CD14-positive monocyte (primary cell): ENCODE results near the gene SYTL3. TPM values are rescaled to one million over a fixed set of nuclear protein-coding genes. Genes with fewer than 3 reads are reported as not detected.
A peak's percentile ranks its signal among the peaks of the same experiment; 100 is the strongest.

Source experiments
- DNase-seq, 3 donors: peaks; one replicate each; pipeline ENCODE4 v3.0.0-alpha.2; 2011 to 2022
- H2AFZ ChIP-seq: 2 replicates; pipeline ENCODE4 v1.6.0; 2012; ENCODE audit warnings: mild to moderate bottlenecking, low read depth, low read length, inconsistent platforms; ENCODE audit not compliant: insufficient read depth, poor library complexity, severe bottlenecking
- H3K27ac ChIP-seq, 2 donors: 1 replicate in 1 of 2; 2 replicates in 1 of 2; pipeline ENCODE4 v1.5.1; 2012 to 2013; ENCODE audit warnings: low read length in 2 of 2, control low read depth in 1 of 2, inconsistent platforms in 1 of 2, low read depth in 1 of 2, mild to moderate bottlenecking in 1 of 2
- H3K27me3 ChIP-seq, 2 donors: one replicate each; pipeline versions ENCODE4 v1.6.0 to v1.6.1; 2011 to 2013; ENCODE audit warnings: low read length in 2 of 2; ENCODE audit not compliant: control insufficient read depth in 2 of 2, insufficient read depth in 2 of 2
- H3K36me3 ChIP-seq, 2 donors: replicated peaks in 1 of 2; 1 replicate in 1 of 2; 2 replicates in 1 of 2; pipeline versions ENCODE4 v1.5.1 to v1.6.1; 2012 to 2013; ENCODE audit warnings: low read length in 2 of 2, control low read depth in 1 of 2, inconsistent platforms in 1 of 2, mild to moderate bottlenecking in 1 of 2; ENCODE audit not compliant: insufficient read depth in 2 of 2, control insufficient read depth in 1 of 2
- H3K4me1 ChIP-seq, 2 donors: 1 replicate in 1 of 2; 2 replicates in 1 of 2; pipeline versions ENCODE4 v1.5.1 to v1.6.1; 2012 to 2013; ENCODE audit warnings: low read length in 2 of 2, control low read depth in 1 of 2, inconsistent platforms in 1 of 2, mild to moderate bottlenecking in 1 of 2, moderate library complexity in 1 of 2; ENCODE audit not compliant: insufficient read depth in 2 of 2, control insufficient read depth in 1 of 2
- H3K4me2 ChIP-seq: replicated peaks from 2 replicates; pipeline ENCODE3; 2012; ENCODE audit warnings: low read length, moderate library complexity, mild to moderate bottlenecking; ENCODE audit not compliant: poor library complexity, severe bottlenecking; ENCODE audit errors: extremely low read depth
- H3K4me3 ChIP-seq, 3 experiments: fragments of 200-600 bp in 1 of 3; sonication (generic) in 1 of 3; replicated peaks in 1 of 3; 1 replicate in 2 of 3; 2 replicates in 1 of 3; pipeline ENCODE4 v1.5.1; 2011 to 2013; ENCODE audit warnings: low read length in 3 of 3, mild to moderate bottlenecking in 3 of 3, control low read depth in 2 of 3, low read depth in 2 of 3, inconsistent platforms in 1 of 3, moderate library complexity in 1 of 3
- H3K79me2 ChIP-seq: 2 replicates; pipeline ENCODE4 v1.6.0; 2012; ENCODE audit warnings: mild to moderate bottlenecking, control low read depth, inconsistent platforms, low read length, moderate library complexity; ENCODE audit not compliant: insufficient read depth
- H3K9ac ChIP-seq: 2 replicates; pipeline ENCODE4 v1.6.0; 2017; ENCODE audit warnings: low read length, mild to moderate bottlenecking; ENCODE audit not compliant: insufficient read depth, poor library complexity, severe bottlenecking
- H3K9me3 ChIP-seq, 2 donors: replicated peaks in 1 of 2; 1 replicate in 1 of 2; 2 replicates in 1 of 2; pipeline versions ENCODE4 v1.5.1 to v1.6.1; 2012 to 2013; ENCODE audit warnings: low read length in 2 of 2, control low read depth in 1 of 2; ENCODE audit not compliant: control insufficient read depth in 1 of 2, insufficient read depth in 1 of 2
- H4K20me1 ChIP-seq: 2 replicates; pipeline ENCODE4 v1.6.0; 2012; ENCODE audit warnings: mild to moderate bottlenecking, low read length, control low read depth, moderate library complexity; ENCODE audit not compliant: insufficient read depth
- H3K27ac Mint-ChIP-seq, 7 donors: one replicate each; pipeline ENCODE4 v1.8.0; 2020; ENCODE audit warnings: mild to moderate bottlenecking in 7 of 7, mixed read lengths in 7 of 7, moderate library complexity in 6 of 7, inconsistent platforms in 2 of 7
- H3K27me3 Mint-ChIP-seq, 3 donors: one replicate each; pipeline ENCODE4 v1.8.0; 2021 to 2022; ENCODE audit warnings: low read depth in 3 of 3, mild to moderate bottlenecking in 3 of 3, mixed read lengths in 3 of 3, moderate library complexity in 3 of 3, inconsistent platforms in 1 of 3
- H3K36me3 Mint-ChIP-seq, 2 donors: one replicate each; pipeline ENCODE4 v1.8.0; 2020; ENCODE audit warnings: mixed read lengths in 2 of 2, inconsistent platforms in 1 of 2, mild to moderate bottlenecking in 1 of 2
- H3K4me1 Mint-ChIP-seq: one replicate; pipeline ENCODE4 v1.8.0; 2020; ENCODE audit warnings: mild to moderate bottlenecking, mixed read lengths
- H3K4me3 Mint-ChIP-seq, 2 donors: one replicate each; pipeline ENCODE4 v1.8.0; 2020; ENCODE audit warnings: mild to moderate bottlenecking in 2 of 2, mixed read lengths in 2 of 2, moderate library complexity in 1 of 2
- H3K9me3 Mint-ChIP-seq, 7 donors: one replicate each; pipeline ENCODE4 v1.8.0; 2020 to 2022; ENCODE audit warnings: mixed read lengths in 7 of 7, mild to moderate bottlenecking in 6 of 7, moderate library complexity in 6 of 7, inconsistent platforms in 2 of 7
- WGBS: methylation state at CpG from one replicate; pipeline ENCODE4 v1.1.5; 2013; ENCODE audit warnings: missing lambda C conversion rate; ENCODE audit not compliant: insufficient coverage; 5-methylcytosine and 5-hydroxymethylcytosine counted together
- intact Hi-C, 2 donors: fragments of 100-400 bp; cut with micrococcal nuclease; formaldehyde crosslinking; loops; one replicate each; pipeline versions ENCODE4 v1.15.0 to v1.15.1; 2023
- polyA plus RNA-seq, 3 donors: library from polyadenylated mRNA; depleted of rRNA in 1 of 3; unstranded in 2 of 3; stranded (reverse) in 1 of 3; fragments of 300-500 nt in 2 of 3; fragments of >200 nt in 1 of 3; fragmentation: Illumina TruSeq in 2 of 3; gene quantifications; 1 replicate in 2 of 3; 2 replicates in 1 of 3; pipeline ENCODE4 v1.2.3, GENCODE V29; 2012 to 2021
- TF ChIP-seq, protein P1 (sequence below): fragments of 200-600 bp; IDR thresholded peaks from one replicate; pipeline ENCODE4 v1.8.0; 2022; ENCODE audit warnings: antibody characterized with exemption, mild to moderate bottlenecking

Gene SYTL3
- polyA plus RNA-seq, 3 donors, result 14.6 to 18.7 (median 14.8) TPM

DNA sequence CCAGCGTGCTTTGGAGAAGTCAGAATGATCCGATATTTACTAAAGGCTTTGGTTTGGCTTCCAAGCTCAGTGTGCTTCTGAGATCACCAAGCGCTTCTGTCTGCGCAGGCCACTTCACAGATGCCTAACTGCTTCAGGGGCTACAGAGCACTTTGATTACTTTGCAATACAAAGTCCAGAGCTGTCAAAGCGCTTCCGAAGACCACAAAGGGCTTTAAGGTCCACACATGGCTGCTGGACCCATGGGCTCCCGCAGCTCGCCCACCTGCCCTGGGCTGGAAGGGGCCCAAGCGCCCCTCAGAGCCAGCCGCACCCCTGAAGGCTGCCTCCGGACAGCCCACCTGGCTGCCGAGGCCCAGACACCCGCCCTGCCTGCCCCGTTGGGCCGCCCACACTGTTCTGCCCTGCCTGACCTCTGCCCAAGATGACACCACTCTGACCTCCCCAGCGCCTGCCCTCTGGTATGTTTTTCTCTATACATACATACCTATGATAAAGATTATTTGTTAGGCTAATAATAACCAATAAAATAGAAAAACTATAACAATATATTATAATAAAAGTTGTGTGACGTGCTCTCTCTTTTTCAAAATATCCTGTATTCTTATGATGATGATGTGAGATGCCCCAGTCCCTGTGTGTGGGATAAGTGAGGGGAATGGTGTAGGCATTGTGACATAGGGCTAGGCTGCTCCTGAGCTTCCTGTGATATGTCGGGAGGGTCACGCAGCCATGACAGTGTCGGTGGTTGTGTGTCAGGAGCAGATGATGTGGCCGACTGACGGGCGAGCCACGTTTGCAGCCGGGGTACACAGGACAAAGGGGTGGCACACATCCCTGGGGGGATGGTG, 27.9 kb upstream of the SYTL3 start:
- Histone ChIP-seq H3K36me3 (peaks cover 57 to 76% of the 10 kb centered on the region in 2 donors), H3K4me1 (no peaks in the 10 kb centered on the region), H3K4me2 (no peak overlapping the region), H2AFZ (no peak overlapping the region), H3K27ac (no peak overlapping the region), H3K27me3 (no peaks in the 10 kb centered on the region), H3K9me3 (no peaks in the 10 kb centered on the region), H4K20me1 (no peaks in the 10 kb centered on the region), H3K79me2 (no peaks in the 10 kb centered on the region), H3K4me3 (no peak overlapping the region), H3K9ac (no peak overlapping the region)
- no peaks in the 10 kb centered on the region for H3K4me1 Mint-ChIP-seq
- peak overlapping the region in 1 of 7 donors; percentile 35 for H3K27ac Mint-ChIP-seq
- DNase-seq, result no peak
- intact Hi-C loops, result no loop called here
- peaks cover 0 to 2% (median 0%) of the 10 kb centered on the region in 3 donors for H3K27me3 Mint-ChIP-seq
- no peaks in the 10 kb centered on the region for H3K9me3 Mint-ChIP-seq
- no peak overlapping the region for H3K4me3 Mint-ChIP-seq
- WGBS, result 98% methylated on average over 20 of the region's 25 CpGs
- peaks cover 80 to 94% of the 10 kb centered on the region in 2 donors for H3K36me3 Mint-ChIP-seq
- TF ChIP-seq, protein P1, sequence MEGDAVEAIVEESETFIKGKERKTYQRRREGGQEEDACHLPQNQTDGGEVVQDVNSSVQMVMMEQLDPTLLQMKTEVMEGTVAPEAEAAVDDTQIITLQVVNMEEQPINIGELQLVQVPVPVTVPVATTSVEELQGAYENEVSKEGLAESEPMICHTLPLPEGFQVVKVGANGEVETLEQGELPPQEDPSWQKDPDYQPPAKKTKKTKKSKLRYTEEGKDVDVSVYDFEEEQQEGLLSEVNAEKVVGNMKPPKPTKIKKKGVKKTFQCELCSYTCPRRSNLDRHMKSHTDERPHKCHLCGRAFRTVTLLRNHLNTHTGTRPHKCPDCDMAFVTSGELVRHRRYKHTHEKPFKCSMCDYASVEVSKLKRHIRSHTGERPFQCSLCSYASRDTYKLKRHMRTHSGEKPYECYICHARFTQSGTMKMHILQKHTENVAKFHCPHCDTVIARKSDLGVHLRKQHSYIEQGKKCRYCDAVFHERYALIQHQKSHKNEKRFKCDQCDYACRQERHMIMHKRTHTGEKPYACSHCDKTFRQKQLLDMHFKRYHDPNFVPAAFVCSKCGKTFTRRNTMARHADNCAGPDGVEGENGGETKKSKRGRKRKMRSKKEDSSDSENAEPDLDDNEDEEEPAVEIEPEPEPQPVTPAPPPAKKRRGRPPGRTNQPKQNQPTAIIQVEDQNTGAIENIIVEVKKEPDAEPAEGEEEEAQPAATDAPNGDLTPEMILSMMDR, result no peak

DNA sequence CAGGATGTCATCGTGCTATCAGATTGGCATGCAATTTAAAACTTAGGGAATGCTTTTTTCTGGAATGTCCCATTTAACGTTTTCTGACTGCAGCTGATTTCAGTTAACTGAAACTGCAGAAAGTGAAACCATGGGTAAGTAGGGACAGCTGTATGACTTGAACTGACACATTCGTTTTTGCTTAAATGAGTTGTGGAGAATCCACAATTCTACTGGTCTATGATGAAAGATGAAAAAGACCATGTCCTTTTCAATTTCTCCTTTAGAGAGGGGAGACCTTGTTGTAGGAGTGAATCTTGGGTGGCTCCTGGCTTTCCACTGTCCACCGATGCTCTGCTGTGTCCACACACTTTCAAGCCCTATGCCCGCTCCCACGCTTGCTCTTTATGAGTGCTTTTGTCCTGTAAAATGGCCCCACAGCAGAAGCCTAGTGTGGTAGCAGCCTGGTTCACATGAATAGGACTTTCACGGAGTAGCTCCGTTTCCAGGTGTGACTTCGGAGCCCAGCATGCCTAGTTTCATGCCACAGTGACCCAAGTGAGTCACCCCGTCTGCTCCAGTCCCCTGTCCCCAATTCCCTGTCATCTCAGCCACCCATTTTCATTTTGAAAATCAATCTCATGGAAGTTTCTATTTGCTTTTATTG, 27.2 kb upstream of the SYTL3 start:
- no peak for DNase-seq
- Mint-ChIP-seq H3K9me3 (no peaks in the 10 kb centered on the region), H3K4me3 (no peak overlapping the region), H3K27ac (peak overlapping the region in 4 of 7 donors; percentile 20 to 65 (median 48)), H3K4me1 (no peaks in the 10 kb centered on the region), H3K36me3 (peaks cover 80 to 94% of the 10 kb centered on the region in 2 donors), H3K27me3 (peaks cover 0 to 2% (median 0%) of the 10 kb centered on the region in 3 donors)
- no peaks in the 10 kb centered on the region for H3K79me2 ChIP-seq
- H3K36me3 ChIP-seq, result peaks cover 64 to 83% of the 10 kb centered on the region in 2 donors
- H3K9ac ChIP-seq, result no peak overlapping the region
- TF ChIP-seq, protein P1, result no peak
- no peak overlapping the region for H3K4me2 ChIP-seq
- no peaks in the 10 kb centered on the region for H3K27me3 ChIP-seq
- intact Hi-C loops, result no loop called here
- H3K4me3 ChIP-seq, result no peak overlapping the region
- no peaks in the 10 kb centered on the region for H4K20me1 ChIP-seq
- H3K27ac ChIP-seq, result peak overlapping the region in 1 of 2 donors; percentile 11
- H2AFZ ChIP-seq, result no peak overlapping the region
- no peaks in the 10 kb centered on the region for H3K4me1 ChIP-seq
- no peaks in the 10 kb centered on the region for H3K9me3 ChIP-seq
- 93% methylated on average over 8 of the region's 10 CpGs for WGBS
